Muscle of leg (tissue), 16 donors: Measurements from ENCODE around the gene ANKFY1. TPM values are rescaled to one million over a fixed set of nuclear protein-coding genes. Genes with fewer than 3 reads are reported as not detected.

Experiments used
- DNase-seq: peaks from one replicate; pipeline ENCODE4 v3.0.0; 2013
- H3K27ac ChIP-seq: one replicate; pipeline ENCODE4 v1.5.1; 2013; ENCODE audit warnings: mild to moderate bottlenecking, low read length, control low read depth
- H3K27me3 ChIP-seq: one replicate; pipeline ENCODE4 v1.6.1; 2013; ENCODE audit warnings: low read length; ENCODE audit not compliant: control insufficient read depth, insufficient read depth
- H3K36me3 ChIP-seq: one replicate; pipeline ENCODE4 v1.6.1; 2013; ENCODE audit warnings: low read length; ENCODE audit not compliant: control insufficient read depth, insufficient read depth
- H3K4me1 ChIP-seq: one replicate; pipeline ENCODE4 v1.6.1; 2013; ENCODE audit warnings: low read length; ENCODE audit not compliant: control insufficient read depth, insufficient read depth
- H3K4me3 ChIP-seq: one replicate; pipeline ENCODE4 v1.5.1; 2013; ENCODE audit warnings: low read length, control low read depth
- H3K9me3 ChIP-seq: replicated peaks from 2 replicates; pipeline ENCODE4 v1.6.1; 2013; ENCODE audit warnings: low read depth, low read length; ENCODE audit not compliant: control insufficient read depth
- WGBS: methylation state at CpG from one replicate; pipeline ENCODE4 v1.1.5; 2013; ENCODE audit warnings: missing lambda C conversion rate; ENCODE audit not compliant: insufficient coverage; 5-methylcytosine and 5-hydroxymethylcytosine counted together
- long read RNA-seq, 11 donors: transcript quantifications; one replicate each; lab custom pipeline, GENCODE V29; 2026
- polyA plus RNA-seq, 8 donors: library from polyadenylated mRNA; unstranded; fragments of 120-200 nt; gene quantifications; one replicate each; pipeline versions ENCODE4 v1.2.1 to v1.2.3, GENCODE V29; 2013; ENCODE audit warnings: inconsistent platforms in 1 of 8, low replicate concordance in 1 of 8; ENCODE audit not compliant: insufficient read length in 8 of 8, insufficient read depth in 1 of 8
- total RNA-seq: library from RNA; stranded (reverse); fragments of 120-200 nt; gene quantifications from one replicate; pipeline ENCODE4 v1.2.4, GENCODE V29; 2013

Gene ANKFY1, protein sequence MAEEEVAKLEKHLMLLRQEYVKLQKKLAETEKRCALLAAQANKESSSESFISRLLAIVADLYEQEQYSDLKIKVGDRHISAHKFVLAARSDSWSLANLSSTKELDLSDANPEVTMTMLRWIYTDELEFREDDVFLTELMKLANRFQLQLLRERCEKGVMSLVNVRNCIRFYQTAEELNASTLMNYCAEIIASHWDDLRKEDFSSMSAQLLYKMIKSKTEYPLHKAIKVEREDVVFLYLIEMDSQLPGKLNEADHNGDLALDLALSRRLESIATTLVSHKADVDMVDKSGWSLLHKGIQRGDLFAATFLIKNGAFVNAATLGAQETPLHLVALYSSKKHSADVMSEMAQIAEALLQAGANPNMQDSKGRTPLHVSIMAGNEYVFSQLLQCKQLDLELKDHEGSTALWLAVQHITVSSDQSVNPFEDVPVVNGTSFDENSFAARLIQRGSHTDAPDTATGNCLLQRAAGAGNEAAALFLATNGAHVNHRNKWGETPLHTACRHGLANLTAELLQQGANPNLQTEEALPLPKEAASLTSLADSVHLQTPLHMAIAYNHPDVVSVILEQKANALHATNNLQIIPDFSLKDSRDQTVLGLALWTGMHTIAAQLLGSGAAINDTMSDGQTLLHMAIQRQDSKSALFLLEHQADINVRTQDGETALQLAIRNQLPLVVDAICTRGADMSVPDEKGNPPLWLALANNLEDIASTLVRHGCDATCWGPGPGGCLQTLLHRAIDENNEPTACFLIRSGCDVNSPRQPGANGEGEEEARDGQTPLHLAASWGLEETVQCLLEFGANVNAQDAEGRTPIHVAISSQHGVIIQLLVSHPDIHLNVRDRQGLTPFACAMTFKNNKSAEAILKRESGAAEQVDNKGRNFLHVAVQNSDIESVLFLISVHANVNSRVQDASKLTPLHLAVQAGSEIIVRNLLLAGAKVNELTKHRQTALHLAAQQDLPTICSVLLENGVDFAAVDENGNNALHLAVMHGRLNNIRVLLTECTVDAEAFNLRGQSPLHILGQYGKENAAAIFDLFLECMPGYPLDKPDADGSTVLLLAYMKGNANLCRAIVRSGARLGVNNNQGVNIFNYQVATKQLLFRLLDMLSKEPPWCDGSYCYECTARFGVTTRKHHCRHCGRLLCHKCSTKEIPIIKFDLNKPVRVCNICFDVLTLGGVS
- 21.1 TPM for total RNA-seq
- polyA plus RNA-seq = 10 to 100 TPM; 22.1 to 36.5 (median 28.2) TPM
- long read RNA-seq, donor 1 = 0 reads
- long read RNA-seq, donor 2 = 0 reads
- long read RNA-seq, donor 3, partial matches to known transcripts = 0 of 1 reads
- long read RNA-seq, donor 3, other reads (novel, unspliced or antisense) = 0 of 1 reads
- long read RNA-seq, donor 4, partial matches to known transcripts = 0 of 1 reads
- long read RNA-seq, donor 4, other reads (novel, unspliced or antisense) = 0 of 1 reads
- long read RNA-seq, donor 5, full-length matches to known transcripts = 5 of 5 reads
- long read RNA-seq, donor 5, partial matches to known transcripts = 0 of 5 reads
- long read RNA-seq, donor 5, other reads (novel, unspliced or antisense) = 0 of 5 reads
- long read RNA-seq, donor 6, partial matches to known transcripts = 0 of 2 reads
- long read RNA-seq, donor 6, other reads (novel, unspliced or antisense) = 0 of 2 reads
- long read RNA-seq, donor 7, full-length matches to known transcripts = 4 of 4 reads
- long read RNA-seq, donor 7, partial matches to known transcripts = 0 of 4 reads
- long read RNA-seq, donor 7, other reads (novel, unspliced or antisense) = 0 of 4 reads
- long read RNA-seq, donor 8 = 0 reads
- long read RNA-seq, donor 9, partial matches to known transcripts = 0 of 2 reads
- long read RNA-seq, donor 9, other reads (novel, unspliced or antisense) = 0 of 2 reads
- long read RNA-seq, donor 10, full-length matches to known transcripts = 3 of 3 reads
- long read RNA-seq, donor 10, partial matches to known transcripts = 0 of 3 reads
- long read RNA-seq, donor 10, other reads (novel, unspliced or antisense) = 0 of 3 reads
- long read RNA-seq, donor 11, full-length matches to known transcripts = 4 of 4 reads
- long read RNA-seq, donor 11, partial matches to known transcripts = 0 of 4 reads
- long read RNA-seq, donor 11, other reads (novel, unspliced or antisense) = 0 of 4 reads

DNA sequence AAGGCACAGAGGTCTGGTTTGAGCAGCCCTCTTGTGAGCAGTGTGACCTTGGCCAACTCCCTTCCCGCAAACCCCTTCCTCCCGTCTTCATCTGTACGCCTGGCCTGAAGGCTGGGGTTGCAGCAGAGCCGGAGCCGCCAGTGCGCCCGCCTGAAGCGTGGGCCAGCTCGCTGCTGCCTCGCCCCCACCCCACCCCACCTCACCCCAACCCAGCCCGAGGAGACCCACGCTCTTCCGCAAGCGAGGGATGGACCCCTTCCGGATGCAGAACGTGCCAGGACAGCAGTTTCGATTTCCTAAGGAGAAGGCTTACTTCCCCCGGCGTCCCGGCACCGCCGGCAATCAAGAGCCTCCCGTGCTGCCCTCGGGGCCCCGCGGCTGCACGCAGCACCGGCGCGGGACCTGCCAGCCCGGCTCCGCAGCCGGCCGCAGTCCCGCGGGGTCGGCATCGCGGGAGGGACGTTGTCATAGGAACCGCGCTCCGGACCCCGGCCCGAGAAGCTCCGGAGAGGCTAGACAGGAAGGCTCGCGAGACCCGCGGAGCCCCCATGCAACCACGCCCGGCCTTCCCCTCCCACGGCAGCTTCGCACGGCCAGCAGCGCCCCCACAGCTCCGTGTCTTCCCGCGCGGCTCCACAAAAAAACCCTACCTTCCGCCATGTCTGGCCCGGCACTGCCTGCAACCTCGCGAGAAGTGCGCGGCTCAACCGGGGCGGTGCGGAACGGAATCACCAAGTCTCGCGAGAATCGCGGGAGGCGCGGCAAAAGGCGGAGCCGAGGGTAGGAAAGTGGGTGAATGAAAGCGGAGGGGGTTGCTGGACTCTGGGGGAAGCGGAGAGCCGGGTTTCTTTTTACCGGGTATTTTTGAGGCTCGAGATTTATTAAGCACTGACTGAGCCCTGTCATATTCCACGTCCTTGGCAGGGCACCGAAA is at the start of gene ANKFY1:
ANKFY1 (minus strand) TSS at position 698 of the 934 bp plus-strand sequence; CDS start at position 660, 38 bp downstream.
- WGBS = 1% methylated on average over 77 of the region's 85 CpGs
- DNase-seq = peak; percentile 98
- H3K27me3 ChIP-seq = no peaks in the 10 kb centered on the region
- peaks cover 11% of the 10 kb centered on the region for H3K9me3 ChIP-seq
- H3K27ac ChIP-seq = peak within 1 kb of the TSS; percentile 91
- peak within 1 kb of the TSS; percentile 91 for H3K4me3 ChIP-seq
- peaks cover 28% of the 10 kb centered on the region for H3K36me3 ChIP-seq
- H3K4me1 ChIP-seq = peaks cover 18% of the 10 kb centered on the region

DNA sequence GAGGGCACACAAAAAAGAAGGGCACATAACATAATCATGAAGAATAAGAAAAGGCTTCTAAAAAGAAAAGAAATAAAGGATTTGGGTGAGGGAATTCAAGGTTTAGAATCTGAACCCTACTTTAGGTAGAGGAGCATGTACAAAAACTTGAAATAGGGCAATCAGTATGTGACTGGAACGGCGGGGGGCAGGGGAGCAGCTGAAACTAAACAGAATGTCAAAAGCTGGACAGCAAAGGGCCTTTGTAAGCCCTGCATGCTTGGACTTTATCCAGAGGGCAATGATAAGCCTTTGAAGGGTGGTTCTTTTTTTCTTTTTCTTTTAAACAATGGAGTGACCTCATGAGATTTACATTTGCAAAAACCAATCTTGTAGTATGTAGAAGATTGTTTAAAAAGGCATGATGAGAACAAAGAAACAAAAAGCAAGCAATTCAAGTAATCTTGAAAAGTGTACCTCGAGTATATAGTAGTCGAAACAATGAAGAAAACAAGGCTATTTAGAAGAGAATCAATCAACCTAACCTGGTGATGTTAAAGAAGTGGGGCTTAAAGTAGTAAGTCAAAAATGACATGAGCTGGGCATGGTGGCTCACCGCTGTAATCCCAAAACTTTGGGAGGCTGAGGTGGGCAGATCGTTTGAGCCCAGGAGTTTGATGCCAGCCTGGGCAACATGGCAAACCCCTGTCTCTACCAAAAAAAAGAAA is 46.7 kb upstream of the ANKFY1 start:
- Histone ChIP-seq H3K27me3 (no peaks in the 10 kb centered on the region), H3K27ac (peak overlapping the region; percentile 23), H3K4me3 (no peak overlapping the region), H3K4me1 (peaks cover 4% of the 10 kb centered on the region), H3K36me3 (peaks cover 7% of the 10 kb centered on the region), H3K9me3 (no peaks in the 10 kb centered on the region)
- 63% methylated on average over 3 of the region's 6 CpGs for WGBS
- DNase-seq = peak; percentile 19

DNA sequence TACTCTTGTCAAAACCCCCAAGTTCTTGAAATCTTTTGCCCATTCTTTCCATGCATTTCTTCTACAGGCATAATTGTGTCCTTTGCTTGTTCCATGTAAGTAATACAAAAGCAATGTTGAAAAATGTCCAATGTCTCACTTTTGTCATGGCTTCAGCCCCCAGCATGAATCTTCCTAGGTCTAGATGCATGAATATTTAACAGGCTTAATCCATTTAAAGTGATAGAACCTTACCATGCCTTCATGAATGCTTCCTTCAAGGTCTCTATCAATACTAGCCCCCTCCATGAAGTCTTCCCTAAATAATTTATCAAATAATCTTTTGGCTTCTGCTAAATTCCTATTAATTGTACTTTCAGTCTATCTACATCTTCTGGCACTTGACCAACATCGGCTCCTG is 46.1 kb upstream of the ANKFY1 start:
- no CpG with 5 or more reads among the region's 1 CpG for WGBS
- Histone ChIP-seq H3K4me1 (peaks cover 4% of the 10 kb centered on the region), H3K36me3 (peaks cover 7% of the 10 kb centered on the region), H3K27me3 (no peaks in the 10 kb centered on the region), H3K27ac (no peak overlapping the region), H3K4me3 (no peak overlapping the region), H3K9me3 (no peaks in the 10 kb centered on the region)
- DNase-seq = no peak

DNA sequence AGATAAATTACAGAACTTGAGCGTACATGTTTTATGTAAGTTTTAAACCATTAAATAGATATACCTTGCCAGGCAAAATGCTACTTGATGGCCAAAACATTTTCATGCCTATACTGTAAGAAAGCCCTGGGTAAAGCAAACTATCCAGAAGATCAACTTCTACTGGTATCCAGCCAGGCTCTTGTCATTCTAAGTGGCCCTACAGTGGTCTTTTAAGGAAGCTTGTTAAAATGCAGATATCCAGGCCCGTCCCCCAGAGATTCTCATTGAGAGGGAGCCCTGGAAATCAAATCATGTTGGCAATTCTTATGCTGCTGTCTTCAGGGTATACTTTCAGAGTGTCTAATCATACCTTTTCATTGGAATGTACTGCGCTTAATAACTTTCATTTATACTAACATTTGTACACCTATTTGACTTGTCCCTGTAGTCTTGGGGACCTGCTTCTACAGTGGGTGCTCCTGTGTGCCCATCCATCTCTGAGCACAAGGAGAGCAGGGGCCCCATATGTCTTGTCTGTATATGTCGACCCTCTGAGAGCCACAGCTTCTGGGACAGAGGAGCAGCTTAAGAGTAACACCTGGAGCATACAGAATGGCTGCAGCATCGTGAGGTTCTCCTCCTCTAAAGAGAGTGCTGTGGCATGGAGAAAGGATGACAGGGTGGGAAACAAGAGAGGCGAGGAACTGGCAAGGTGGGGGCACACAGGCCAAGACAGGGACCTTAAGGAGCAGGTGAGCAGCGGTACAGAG is 43.6 kb upstream of the ANKFY1 start:
- H3K9me3 ChIP-seq = no peaks in the 10 kb centered on the region
- H3K36me3 ChIP-seq = peaks cover 7% of the 10 kb centered on the region
- 74% methylated on average over 3 of the region's 7 CpGs for WGBS
- peaks cover 4% of the 10 kb centered on the region for H3K4me1 ChIP-seq
- no peak for DNase-seq
- no peak overlapping the region for H3K4me3 ChIP-seq
- H3K27ac ChIP-seq = no peak overlapping the region
- H3K27me3 ChIP-seq = no peaks in the 10 kb centered on the region

DNA sequence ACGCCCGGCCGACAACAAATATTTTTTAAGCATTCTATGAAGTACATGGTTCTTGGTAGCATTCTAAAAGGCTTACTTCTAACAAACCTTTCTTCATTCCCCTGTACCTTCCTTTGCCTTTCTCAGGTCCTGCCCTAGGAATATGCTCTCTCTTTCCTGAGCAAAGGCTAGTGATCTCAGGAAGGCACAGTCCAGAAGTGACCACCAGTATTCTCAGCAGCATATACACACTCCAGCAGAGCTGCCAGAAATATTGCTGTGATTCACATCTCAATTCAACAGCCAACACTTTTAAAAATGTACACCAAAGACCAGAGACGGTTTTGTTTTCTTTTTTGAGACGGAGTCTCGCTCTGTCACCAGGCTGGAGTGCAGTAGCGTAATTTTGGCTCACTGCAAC is 41.4 kb upstream of the ANKFY1 start:
- no peak for DNase-seq
- no peaks in the 10 kb centered on the region for H3K27me3 ChIP-seq
- H3K4me1 ChIP-seq = peaks cover 2% of the 10 kb centered on the region
- no peak overlapping the region for H3K4me3 ChIP-seq
- WGBS = 92% methylated on average over 6 of the region's 7 CpGs
- H3K27ac ChIP-seq = no peak overlapping the region
- no peaks in the 10 kb centered on the region for H3K9me3 ChIP-seq
- peaks cover 17% of the 10 kb centered on the region for H3K36me3 ChIP-seq

DNA sequence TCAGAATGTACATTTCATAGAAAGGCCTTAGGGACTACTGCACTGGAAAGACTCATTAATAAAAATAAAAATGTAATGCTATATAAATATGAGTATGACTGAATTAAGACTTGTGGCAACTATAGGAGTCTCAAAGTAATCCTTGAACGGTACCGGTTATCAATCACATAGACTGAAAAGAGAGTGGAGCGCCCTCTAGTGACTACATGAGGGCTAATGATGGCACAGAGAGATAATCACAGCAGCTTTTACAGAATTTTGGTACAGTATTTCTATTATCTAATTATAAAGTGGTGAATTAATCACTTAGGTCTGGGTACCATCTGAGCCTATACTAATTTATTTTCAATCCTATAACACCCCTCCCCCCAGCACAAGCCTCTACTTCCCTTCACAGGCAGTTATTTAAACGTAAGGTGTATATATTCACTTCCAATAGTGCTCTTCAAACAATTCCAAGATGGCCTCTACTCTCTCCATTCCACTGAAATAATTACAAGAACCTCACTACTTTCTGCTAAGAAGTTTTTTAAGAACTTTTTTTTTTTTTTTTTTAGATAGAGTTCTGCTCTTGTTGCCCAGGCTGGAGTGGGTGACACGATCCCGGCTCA is 40.7 kb upstream of the ANKFY1 start:
- DNase-seq = peak; percentile 60
- Histone ChIP-seq H3K36me3 (peaks cover 17% of the 10 kb centered on the region), H3K27ac (no peak overlapping the region), H3K4me1 (no peaks in the 10 kb centered on the region), H3K9me3 (no peaks in the 10 kb centered on the region), H3K27me3 (no peaks in the 10 kb centered on the region), H3K4me3 (no peak overlapping the region)
- no CpG with 5 or more reads among the region's 6 CpGs for WGBS

DNA sequence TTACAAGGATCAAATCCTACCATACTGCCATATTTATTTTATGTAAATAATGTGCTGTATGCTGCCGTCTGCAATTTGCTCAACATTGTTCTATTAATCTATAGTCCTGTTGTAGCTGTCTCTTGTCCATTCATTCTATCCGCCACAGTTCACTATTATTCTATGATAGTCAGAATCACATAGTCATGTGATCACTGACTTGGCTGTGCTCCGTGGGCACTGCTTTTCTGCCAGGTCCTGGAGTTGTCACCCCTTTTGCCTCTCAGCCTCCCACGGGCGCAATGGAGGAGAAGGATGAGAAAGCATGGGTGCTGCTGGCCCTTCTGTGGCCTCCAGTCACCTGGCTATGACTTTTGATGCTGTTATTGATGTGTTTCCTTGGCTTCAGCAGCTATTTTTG is 37.3 kb upstream of the ANKFY1 start:
- Histone ChIP-seq H3K27me3 (no peaks in the 10 kb centered on the region), H3K36me3 (peaks cover 10% of the 10 kb centered on the region), H3K9me3 (no peaks in the 10 kb centered on the region), H3K4me1 (no peaks in the 10 kb centered on the region), H3K4me3 (no peak overlapping the region), H3K27ac (no peak overlapping the region)
- WGBS = 94% methylated on average over 2 of the region's 5 CpGs
- DNase-seq = no peak
